HCT116 (cell line): Measurements from ENCODE around the gene UNC80. TPM values are rescaled to one million over a fixed set of nuclear protein-coding genes. Genes with fewer than 3 reads are reported as not detected.

Experiments used
- ATAC-seq: fragments of 200-7000 bp; cut with Tn5 transposase; 2 replicates; pipeline ENCODE4 v1.9.1; 2020; ENCODE audit warnings: mild to moderate bottlenecking, moderate library complexity
- BruUV-seq: library from RNA; stranded (reverse); fragments of 400-500 nt; replicated peaks from 2 replicates; lab custom pipeline; 2021; lab: Mats Ljungman, UMichigan
- CTCF ChIA-PET: fragments of 300-600 bp; sonication (Branson Sonifier 250); formaldehyde crosslinking; loops from one replicate; lab custom pipeline; 2021; ENCODE audit warnings: antibody characterized with exemption; lab: Charles Lee
- POLR2A ChIA-PET: fragments of 300-600, 350-600 bp; sonication (Branson Sonifier 250); formaldehyde crosslinking; loops from one replicate; lab custom pipeline; 2021; ENCODE audit warnings: antibody characterized with exemption; lab: Charles Lee
- RAD21 ChIA-PET, 2 experiments: fragments of 300-600 bp; sonication (Branson Sonifier 250); formaldehyde crosslinking; loops; one replicate each; lab custom pipeline; 2023; ENCODE audit warnings: low total read pairs in 2 of 2; ENCODE audit not compliant: uncharacterized antibody in 2 of 2, unreplicated experiment in 2 of 2, low non-redundant PET in 1 of 2; lab: Charles Lee
- DNase-seq: peaks from one replicate; pipeline ENCODE4 v3.0.0-alpha.2; 2010; ENCODE audit warnings: low read depth, low spot score
- H2AFZ ChIP-seq: fragments of 200-600 bp; shearing (Covaris generic), sonication (generic); 2 replicates; pipeline ENCODE4 v1.6.1; 2017; ENCODE audit warnings: low read depth, mixed run types, mixed read lengths, antibody characterized with exemption, low read length; ENCODE audit not compliant: poor library complexity, severe bottlenecking
- H3K27ac ChIP-seq: 2 replicates; pipeline ENCODE4 v1.5.1; 2012; ENCODE audit warnings: low read depth, low read length
- H3K27me3 ChIP-seq: fragments of 200-600 bp; sonication (generic); 2 replicates; pipeline ENCODE4 v1.6.1; 2016; ENCODE audit warnings: mixed run types, low read length, mixed read lengths; ENCODE audit not compliant: insufficient read depth
- H3K36me3 ChIP-seq, 2 experiments: fragments of 200-500 bp in 1 of 2; fragments of 200-600 bp in 1 of 2; sonication (Bioruptor generic) in 1 of 2; sonication (generic) in 1 of 2; 2 replicates each; pipeline versions ENCODE4 v1.5.1 to v1.6.1; 2014 to 2016; ENCODE audit warnings: low read length in 2 of 2, inconsistent platforms in 1 of 2, mixed read lengths in 1 of 2, mixed run types in 1 of 2; ENCODE audit not compliant: insufficient read depth in 2 of 2, control insufficient read depth in 1 of 2
- H3K4me1 ChIP-seq, 2 experiments: fragments of 200-600 bp in 1 of 2; sonication (generic) in 1 of 2; 2 replicates each; pipeline versions ENCODE4 v1.5.1 to v1.6.1; 2012 to 2017; ENCODE audit warnings: low read length in 2 of 2, inconsistent platforms in 1 of 2, mild to moderate bottlenecking in 1 of 2, mixed read lengths in 1 of 2, mixed run types in 1 of 2, moderate library complexity in 1 of 2; ENCODE audit not compliant: insufficient read depth in 2 of 2, control insufficient read depth in 1 of 2
- H3K4me2 ChIP-seq: fragments of 200-600 bp; sonication (generic); 2 replicates; pipeline ENCODE4 v1.6.1; 2017; ENCODE audit warnings: mixed run types, low read length, mixed read lengths
- H3K4me3 ChIP-seq, 2 experiments: fragments of 200-600 bp in 1 of 2; sonication (generic) in 1 of 2; replicated peaks in 1 of 2; 2 replicates each; pipeline ENCODE4 v1.5.1; 2011 to 2016; ENCODE audit warnings: low read length in 2 of 2, control low read depth in 1 of 2, low read depth in 1 of 2, mild to moderate bottlenecking in 1 of 2, mixed read lengths in 1 of 2, mixed run types in 1 of 2
- H3K79me2 ChIP-seq: fragments of 200-600 bp; sonication (generic); 2 replicates; pipeline ENCODE4 v1.6.1; 2017; ENCODE audit warnings: mild to moderate bottlenecking, mixed run types, low read length, moderate library complexity, mixed read lengths; ENCODE audit not compliant: insufficient read depth
- H3K9ac ChIP-seq: fragments of 200-600 bp; sonication (generic); 2 replicates; pipeline ENCODE4 v1.6.1; 2016; ENCODE audit warnings: low read length, mixed read lengths
- H3K9me2 ChIP-seq: fragments of 200-600 bp; sonication (generic), shearing (Covaris generic); 2 replicates; pipeline ENCODE4 v1.6.1; 2017; ENCODE audit warnings: mixed run types, mild to moderate bottlenecking, moderate library complexity; ENCODE audit not compliant: insufficient read depth
- H3K9me3 ChIP-seq, 2 experiments: fragments of 200-500 bp in 1 of 2; fragments of 200-600 bp in 1 of 2; sonication (Bioruptor generic) in 1 of 2; sonication (generic) in 1 of 2; 2 replicates each; pipeline ENCODE4 v1.6.1; 2014 to 2017; ENCODE audit warnings: low read length in 2 of 2, mixed read lengths in 2 of 2, inconsistent platforms in 1 of 2, low read depth in 1 of 2, mild to moderate bottlenecking in 1 of 2, mixed run types in 1 of 2, moderate library complexity in 1 of 2; ENCODE audit not compliant: control insufficient read depth in 1 of 2, insufficient read depth in 1 of 2
- H4K20me1 ChIP-seq: fragments of 200-600 bp; sonication (generic), shearing (Covaris generic); 2 replicates; pipeline ENCODE4 v1.6.1; 2017; ENCODE audit warnings: mixed run types, mild to moderate bottlenecking, moderate library complexity; ENCODE audit not compliant: insufficient read depth
- CEBPB ChIP-seq: IDR thresholded peaks from 2 replicates; pipeline ENCODE4 v1.6.1; 2012; ENCODE audit warnings: low read depth
- ELF1 ChIP-seq: IDR thresholded peaks from 2 replicates; pipeline ENCODE4 v1.6.1; 2012; ENCODE audit warnings: low read depth, borderline replicate concordance
- EZH2 ChIP-seq: fragments of 200-600 bp; sonication (generic); IDR thresholded peaks from 2 replicates; pipeline ENCODE4 v1.6.1; 2017; ENCODE audit warnings: antibody characterized with exemption, mixed run types
- JUND ChIP-seq: IDR thresholded peaks from 2 replicates; pipeline ENCODE4 v1.6.1; 2012
- POLR2AphosphoS5 ChIP-seq: IDR thresholded peaks from 2 replicates; pipeline ENCODE4 v1.6.1; 2011; ENCODE audit warnings: mild to moderate bottlenecking, low read depth, low read length, moderate library complexity
- SIN3A ChIP-seq: IDR thresholded peaks from 2 replicates; pipeline ENCODE4 v1.6.1; 2012; ENCODE audit warnings: low read depth
- SP1 ChIP-seq: IDR thresholded peaks from 2 replicates; pipeline ENCODE4 v1.6.1; 2012; ENCODE audit warnings: low read depth
- SRF ChIP-seq: IDR thresholded peaks from 2 replicates; pipeline ENCODE4 v1.6.1; 2012; ENCODE audit warnings: low read depth
- TCF7L2 ChIP-seq: IDR thresholded peaks from 2 replicates; pipeline ENCODE4 v1.7.0; 2011; ENCODE audit warnings: borderline replicate concordance, inconsistent platforms; ENCODE audit not compliant: insufficient read depth, insufficient read length; ENCODE audit errors: extremely low read depth
- YY1 ChIP-seq: IDR thresholded peaks from 2 replicates; pipeline ENCODE4 v1.6.1; 2011; ENCODE audit warnings: low read length, low read depth, moderate library complexity, mild to moderate bottlenecking; ENCODE audit not compliant: insufficient replicate concordance; ENCODE audit errors: extremely low read depth
- ZFX ChIP-seq: fragments of 450-650 bp; IDR thresholded peaks from 2 replicates; pipeline ENCODE4 v1.6.1; 2017
- intact Hi-C: fragments of 100-400 bp; cut with micrococcal nuclease; formaldehyde crosslinking; loops from 2 replicates; pipeline ENCODE4 v1.10.0; 2022
- total RNA-seq: library from RNA; stranded (reverse); gene quantifications from one replicate; pipeline ENCODE4 v1.2.1, GENCODE V29; 2021; ENCODE audit not compliant: unreplicated experiment
- TF ChIP-seq, protein P1 (sequence below): IDR thresholded peaks from 2 replicates; pipeline ENCODE4 v1.6.1; 2012; ENCODE audit warnings: low read depth
- TF ChIP-seq, protein P2 (sequence below): IDR thresholded peaks from 2 replicates; pipeline ENCODE4 v1.6.1; 2011; ENCODE audit warnings: mild to moderate bottlenecking, low read length, moderate library complexity; ENCODE audit not compliant: insufficient replicate concordance; ENCODE audit errors: extremely low read depth

The UNC80 gene
- total RNA-seq, 1 experiment from 2014 or later, result not detected

DNA sequence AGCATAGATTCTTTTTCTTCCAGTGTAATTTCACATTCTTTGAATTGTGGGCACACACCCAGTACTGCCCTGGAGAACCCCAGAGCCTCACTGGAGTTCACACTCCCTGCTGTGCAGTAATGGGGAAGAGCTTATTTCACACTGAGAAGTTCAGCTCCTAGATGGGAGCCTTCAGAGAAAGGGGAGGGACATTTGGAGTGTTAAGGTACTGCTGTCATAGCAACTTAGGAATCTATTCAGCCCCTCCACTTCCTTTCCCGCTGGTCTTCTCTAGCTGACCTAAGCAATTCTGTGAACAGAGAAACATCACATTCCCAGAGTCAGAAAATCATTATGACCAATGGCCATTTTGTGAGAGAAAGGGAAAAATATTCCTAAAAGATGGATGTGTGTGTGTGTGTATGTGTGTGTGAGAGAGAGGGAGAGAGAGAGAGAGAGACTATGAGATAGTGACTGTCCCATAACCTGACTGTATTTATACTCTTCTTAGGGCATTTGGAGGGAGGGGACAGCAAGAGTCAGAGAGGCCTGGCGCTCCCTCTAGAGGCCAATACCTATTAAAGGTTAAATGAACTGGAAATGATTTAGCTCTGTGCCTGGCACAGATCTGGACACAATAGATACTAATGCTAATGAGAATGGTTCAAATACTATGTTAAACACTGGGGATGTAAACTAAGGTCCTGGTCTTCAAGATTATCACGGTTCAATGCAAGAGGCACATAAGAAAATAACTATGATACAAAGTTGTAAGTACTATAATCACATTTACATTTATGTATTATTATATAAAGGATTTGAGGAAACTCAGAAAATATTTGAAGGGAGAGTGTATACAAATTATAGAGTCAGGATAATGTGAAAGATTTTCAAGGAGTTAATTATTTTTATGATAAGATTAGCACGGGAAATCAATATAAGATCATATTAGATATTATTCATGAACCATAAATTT, 189.3 kb downstream of the UNC80 start (continued):
- TF ChIP-seq, protein P1, sequence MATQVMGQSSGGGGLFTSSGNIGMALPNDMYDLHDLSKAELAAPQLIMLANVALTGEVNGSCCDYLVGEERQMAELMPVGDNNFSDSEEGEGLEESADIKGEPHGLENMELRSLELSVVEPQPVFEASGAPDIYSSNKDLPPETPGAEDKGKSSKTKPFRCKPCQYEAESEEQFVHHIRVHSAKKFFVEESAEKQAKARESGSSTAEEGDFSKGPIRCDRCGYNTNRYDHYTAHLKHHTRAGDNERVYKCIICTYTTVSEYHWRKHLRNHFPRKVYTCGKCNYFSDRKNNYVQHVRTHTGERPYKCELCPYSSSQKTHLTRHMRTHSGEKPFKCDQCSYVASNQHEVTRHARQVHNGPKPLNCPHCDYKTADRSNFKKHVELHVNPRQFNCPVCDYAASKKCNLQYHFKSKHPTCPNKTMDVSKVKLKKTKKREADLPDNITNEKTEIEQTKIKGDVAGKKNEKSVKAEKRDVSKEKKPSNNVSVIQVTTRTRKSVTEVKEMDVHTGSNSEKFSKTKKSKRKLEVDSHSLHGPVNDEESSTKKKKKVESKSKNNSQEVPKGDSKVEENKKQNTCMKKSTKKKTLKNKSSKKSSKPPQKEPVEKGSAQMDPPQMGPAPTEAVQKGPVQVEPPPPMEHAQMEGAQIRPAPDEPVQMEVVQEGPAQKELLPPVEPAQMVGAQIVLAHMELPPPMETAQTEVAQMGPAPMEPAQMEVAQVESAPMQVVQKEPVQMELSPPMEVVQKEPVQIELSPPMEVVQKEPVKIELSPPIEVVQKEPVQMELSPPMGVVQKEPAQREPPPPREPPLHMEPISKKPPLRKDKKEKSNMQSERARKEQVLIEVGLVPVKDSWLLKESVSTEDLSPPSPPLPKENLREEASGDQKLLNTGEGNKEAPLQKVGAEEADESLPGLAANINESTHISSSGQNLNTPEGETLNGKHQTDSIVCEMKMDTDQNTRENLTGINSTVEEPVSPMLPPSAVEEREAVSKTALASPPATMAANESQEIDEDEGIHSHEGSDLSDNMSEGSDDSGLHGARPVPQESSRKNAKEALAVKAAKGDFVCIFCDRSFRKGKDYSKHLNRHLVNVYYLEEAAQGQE, result no peak

DNA sequence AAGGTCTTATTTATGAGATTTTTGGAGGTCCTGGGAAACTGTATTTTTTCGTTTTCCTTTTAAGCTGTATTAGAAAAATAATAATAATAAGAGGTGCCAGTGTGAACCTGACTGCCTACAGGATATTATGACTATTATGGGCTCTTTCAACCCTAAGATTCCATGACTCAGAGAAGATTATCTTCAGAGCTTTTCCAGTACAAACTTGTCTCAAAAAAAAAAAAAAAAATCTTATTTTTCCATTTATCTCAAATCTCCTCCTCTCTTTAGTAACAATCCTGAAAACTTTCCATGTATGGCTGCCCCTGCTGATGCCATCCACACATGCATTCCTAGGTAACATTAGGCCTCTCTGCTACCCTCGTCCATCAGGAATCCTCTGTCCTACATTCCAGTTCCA, 194.1 kb downstream of the UNC80 start:
- H3K27ac ChIP-seq, result no peak overlapping the region
- no peak overlapping the region for H3K9ac ChIP-seq
- ATAC-seq, result no peak
- H3K4me1 ChIP-seq, result peaks cover 0 to 3% of the 10 kb centered on the region in 2 experiments; a peak in 2 of 4 replicates
- no peaks in the 10 kb centered on the region for H3K36me3 ChIP-seq
- H4K20me1 ChIP-seq, result no peaks in the 10 kb centered on the region
- no peaks in the 10 kb centered on the region for H3K9me3 ChIP-seq
- no TSS peak for BruUV-seq
- no peak overlapping the region for H3K4me2 ChIP-seq
- ChIA-PET CTCF (no interaction called here), POLR2A (no interaction called here), RAD21 (no interaction called here)
- intact Hi-C loops, result loop anchor here (10.0 kb wide), 1 partner anchor 1571 kb away; no protein-coding TSS in a partner anchor
- H3K27me3 ChIP-seq, result no peaks in the 10 kb centered on the region
- no peak for DNase-seq
- no peaks in the 10 kb centered on the region for H3K9me2 ChIP-seq
- H3K79me2 ChIP-seq, result no peaks in the 10 kb centered on the region
- no peak overlapping the region for H2AFZ ChIP-seq
- H3K4me3 ChIP-seq, result no peak overlapping the region
- TF ChIP-seq POLR2AphosphoS5, result no peak
- no peak for TF ChIP-seq CEBPB
- TF ChIP-seq SIN3A, result no peak
- TF ChIP-seq ELF1, result no peak
- TF ChIP-seq JUND, result no peak
- no peak for TF ChIP-seq YY1
- no peak for TF ChIP-seq SRF
- no peak for TF ChIP-seq TCF7L2
- no peak for TF ChIP-seq SP1
- no peak for TF ChIP-seq ZFX
- TF ChIP-seq EZH2, result no peak
- TF ChIP-seq, protein P2, sequence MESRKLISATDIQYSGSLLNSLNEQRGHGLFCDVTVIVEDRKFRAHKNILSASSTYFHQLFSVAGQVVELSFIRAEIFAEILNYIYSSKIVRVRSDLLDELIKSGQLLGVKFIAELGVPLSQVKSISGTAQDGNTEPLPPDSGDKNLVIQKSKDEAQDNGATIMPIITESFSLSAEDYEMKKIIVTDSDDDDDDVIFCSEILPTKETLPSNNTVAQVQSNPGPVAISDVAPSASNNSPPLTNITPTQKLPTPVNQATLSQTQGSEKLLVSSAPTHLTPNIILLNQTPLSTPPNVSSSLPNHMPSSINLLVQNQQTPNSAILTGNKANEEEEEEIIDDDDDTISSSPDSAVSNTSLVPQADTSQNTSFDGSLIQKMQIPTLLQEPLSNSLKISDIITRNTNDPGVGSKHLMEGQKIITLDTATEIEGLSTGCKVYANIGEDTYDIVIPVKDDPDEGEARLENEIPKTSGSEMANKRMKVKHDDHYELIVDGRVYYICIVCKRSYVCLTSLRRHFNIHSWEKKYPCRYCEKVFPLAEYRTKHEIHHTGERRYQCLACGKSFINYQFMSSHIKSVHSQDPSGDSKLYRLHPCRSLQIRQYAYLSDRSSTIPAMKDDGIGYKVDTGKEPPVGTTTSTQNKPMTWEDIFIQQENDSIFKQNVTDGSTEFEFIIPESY, result no peak
